Measurements from ENCODE around the gene C20orf204. TPM values are rescaled to one million over a fixed set of nuclear protein-coding genes. Genes with fewer than 3 reads are reported as not detected.

Gene C20orf204
- total RNA-seq (under 1 TPM; 0.14 to 0.59 TPM), polyA plus RNA-seq (under 1 TPM; 0.07 to 0.10 TPM)

DNA sequence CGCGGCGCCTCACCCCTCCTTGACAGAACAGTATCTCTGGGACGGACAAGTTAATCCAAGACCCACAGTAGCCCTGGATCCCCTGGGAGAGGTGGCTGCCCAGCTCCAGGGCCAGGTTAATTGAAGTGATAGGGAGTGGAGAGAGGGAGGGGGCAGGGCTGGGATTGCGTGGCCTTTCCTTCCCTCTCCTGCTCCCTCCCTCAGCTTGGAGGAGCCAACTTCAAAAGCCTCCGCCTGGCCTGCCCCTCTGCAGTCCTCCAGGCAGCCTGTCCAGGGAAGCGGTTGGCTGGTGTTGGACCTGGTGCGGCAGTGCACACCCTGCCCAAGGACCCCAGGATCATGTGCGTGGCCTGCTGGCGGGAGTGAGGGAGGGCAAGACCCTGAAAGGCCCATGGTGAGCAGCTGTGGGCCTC is at the start of gene C20orf204:
TSS of gene C20orf204 (plus strand) at position 250 of the 413 bp plus-strand sequence. CDS start at position 392, 142 bp downstream.
- Histone ChIP-seq H3K4me3 (ENCODE audit: low read depth in 1 of 3, low read length in 3 of 3) (no peak within 1 kb of the TSS), H3K27me3 (ENCODE audit: control insufficient read depth in 4 of 4, insufficient read depth in 4 of 4, low read length in 3 of 4) (peaks cover 0 to 3% (median 0%) of the 10 kb centered on the region in 4 donors), H3K27ac (ENCODE audit: low read depth in 1 of 2, low read length in 2 of 2) (no peak within 1 kb of the TSS), H3K9me3 (ENCODE audit: control insufficient read depth in 4 of 4, low read length in 3 of 4) (no peaks in the 10 kb centered on the region), H3K4me1 (ENCODE audit: control insufficient read depth in 4 of 4, insufficient read depth in 4 of 4, low read length in 3 of 4) (peaks cover 4 to 19% (median 11%) of the 10 kb centered on the region in 4 donors), H3K36me3 (ENCODE audit: control insufficient read depth in 4 of 4, insufficient read depth in 3 of 4, low read depth in 1 of 4, low read length in 3 of 4) (peaks cover 5 to 29% (median 13%) of the 10 kb centered on the region in 4 donors), H3K9ac (ENCODE audit: low read depth in 1 of 2, low read length in 2 of 2) (no peak within 1 kb of the TSS)
- 80% methylated on average over 10 of the region's 10 CpGs for WGBS
- DNase-seq (ENCODE audit: low spot score): no peak
- TF ChIP-seq HNF4A (conservative IDR thresholded peaks at IDR 0.05) (no peak), ZBTB33 (IDR thresholded peaks at IDR 0.05) (no peak), HNF4G (IDR thresholded peaks at IDR 0.05) (no peak), RAD21 (IDR thresholded peaks at IDR 0.05) (no peak), TAF1 (conservative IDR thresholded peaks at IDR 0.05) (no peak), GABPA (IDR thresholded peaks at IDR 0.05 in 1 of 2, conservative IDR thresholded peaks at IDR 0.05 in 1 of 2) (no peak), FOXA2 (IDR thresholded peaks at IDR 0.05) (no peak), CTCF (IDR thresholded peaks at IDR 0.05; ENCODE audit: low read depth, low read length, missing input control) (no peak), FOXA1 (IDR thresholded peaks at IDR 0.05) (no peak), NR2F2 (IDR thresholded peaks at IDR 0.05) (no peak), SP1 (IDR thresholded peaks at IDR 0.05) (no peak), EGR1 (IDR thresholded peaks at IDR 0.05; ENCODE audit: low read depth in 2 of 2) (no peak), MAX (IDR thresholded peaks at IDR 0.05) (no peak)
- TF ChIP-seq, protein P1, sequence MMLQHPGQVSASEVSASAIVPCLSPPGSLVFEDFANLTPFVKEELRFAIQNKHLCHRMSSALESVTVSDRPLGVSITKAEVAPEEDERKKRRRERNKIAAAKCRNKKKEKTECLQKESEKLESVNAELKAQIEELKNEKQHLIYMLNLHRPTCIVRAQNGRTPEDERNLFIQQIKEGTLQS (IDR thresholded peaks at IDR 0.05): no peak

- H3K27ac ChIP-seq (ENCODE audit: low read depth in 1 of 2, low read length in 2 of 2): no peak overlapping the region
- no peak overlapping the region for H3K9ac ChIP-seq (ENCODE audit: low read depth in 1 of 2, low read length in 2 of 2)
- H3K4me3 ChIP-seq (ENCODE audit: low read depth in 1 of 3, low read length in 3 of 3): no peak overlapping the region
- 94% methylated on average over 12 of the region's 12 CpGs for whole genome bisulfite sequencing
- TF ChIP-seq, protein P2, sequence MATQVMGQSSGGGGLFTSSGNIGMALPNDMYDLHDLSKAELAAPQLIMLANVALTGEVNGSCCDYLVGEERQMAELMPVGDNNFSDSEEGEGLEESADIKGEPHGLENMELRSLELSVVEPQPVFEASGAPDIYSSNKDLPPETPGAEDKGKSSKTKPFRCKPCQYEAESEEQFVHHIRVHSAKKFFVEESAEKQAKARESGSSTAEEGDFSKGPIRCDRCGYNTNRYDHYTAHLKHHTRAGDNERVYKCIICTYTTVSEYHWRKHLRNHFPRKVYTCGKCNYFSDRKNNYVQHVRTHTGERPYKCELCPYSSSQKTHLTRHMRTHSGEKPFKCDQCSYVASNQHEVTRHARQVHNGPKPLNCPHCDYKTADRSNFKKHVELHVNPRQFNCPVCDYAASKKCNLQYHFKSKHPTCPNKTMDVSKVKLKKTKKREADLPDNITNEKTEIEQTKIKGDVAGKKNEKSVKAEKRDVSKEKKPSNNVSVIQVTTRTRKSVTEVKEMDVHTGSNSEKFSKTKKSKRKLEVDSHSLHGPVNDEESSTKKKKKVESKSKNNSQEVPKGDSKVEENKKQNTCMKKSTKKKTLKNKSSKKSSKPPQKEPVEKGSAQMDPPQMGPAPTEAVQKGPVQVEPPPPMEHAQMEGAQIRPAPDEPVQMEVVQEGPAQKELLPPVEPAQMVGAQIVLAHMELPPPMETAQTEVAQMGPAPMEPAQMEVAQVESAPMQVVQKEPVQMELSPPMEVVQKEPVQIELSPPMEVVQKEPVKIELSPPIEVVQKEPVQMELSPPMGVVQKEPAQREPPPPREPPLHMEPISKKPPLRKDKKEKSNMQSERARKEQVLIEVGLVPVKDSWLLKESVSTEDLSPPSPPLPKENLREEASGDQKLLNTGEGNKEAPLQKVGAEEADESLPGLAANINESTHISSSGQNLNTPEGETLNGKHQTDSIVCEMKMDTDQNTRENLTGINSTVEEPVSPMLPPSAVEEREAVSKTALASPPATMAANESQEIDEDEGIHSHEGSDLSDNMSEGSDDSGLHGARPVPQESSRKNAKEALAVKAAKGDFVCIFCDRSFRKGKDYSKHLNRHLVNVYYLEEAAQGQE (IDR thresholded peaks at IDR 0.05): no peak
- TF ChIP-seq CTCF (IDR thresholded peaks at IDR 0.05; ENCODE audit: low read depth, low read length, missing input control): no peak
- TF ChIP-seq SP1 (IDR thresholded peaks at IDR 0.05): no peak
- TF ChIP-seq EGR1 (IDR thresholded peaks at IDR 0.05; ENCODE audit: low read depth in 2 of 2): no peak
- TF ChIP-seq YY1 (IDR thresholded peaks at IDR 0.05): no peak
- TF ChIP-seq ZBTB33 (IDR thresholded peaks at IDR 0.05): no peak
- TF ChIP-seq TAF1 (conservative IDR thresholded peaks at IDR 0.05): no peak
- TF ChIP-seq NR2F2 (IDR thresholded peaks at IDR 0.05): no peak
- TF ChIP-seq FOXA2 (IDR thresholded peaks at IDR 0.05): no peak
- TF ChIP-seq JUND (IDR thresholded peaks at IDR 0.05): no peak
- TF ChIP-seq HNF4A (conservative IDR thresholded peaks at IDR 0.05): no peak
- TF ChIP-seq, protein P1 (IDR thresholded peaks at IDR 0.05): no peak
- no peak for TF ChIP-seq MAX (IDR thresholded peaks at IDR 0.05)
- TF ChIP-seq HNF4G (IDR thresholded peaks at IDR 0.05): no peak
- TF ChIP-seq RXRA (IDR thresholded peaks at IDR 0.05): no peak
- H3K4me1 ChIP-seq (ENCODE audit: control insufficient read depth in 4 of 4, insufficient read depth in 4 of 4, low read length in 3 of 4): no peaks in the 10 kb centered on the region
- peaks cover 30 to 77% (median 54%) of the 10 kb centered on the region in 4 donors for H3K36me3 ChIP-seq (ENCODE audit: control insufficient read depth in 4 of 4, insufficient read depth in 3 of 4, low read depth in 1 of 4, low read length in 3 of 4)
- no peaks in the 10 kb centered on the region for H3K27me3 ChIP-seq (ENCODE audit: control insufficient read depth in 4 of 4, insufficient read depth in 4 of 4, low read length in 3 of 4)
- DNase-seq (ENCODE audit: low spot score): no peak
- no peaks in the 10 kb centered on the region for H3K9me3 ChIP-seq (ENCODE audit: control insufficient read depth in 4 of 4, low read length in 3 of 4)
These were observed 35.1 kb upstream of the C20orf204 start for GRCh38 chr20:64000906-64001305.
